Umbilical cord (tissue), 2 donors: Measurements from ENCODE around the gene ATM. TPM values are rescaled to one million over a fixed set of nuclear protein-coding genes. Genes with fewer than 3 reads are reported as not detected.
"Not testable (repeated sequence)": the region's sequence is repeated elsewhere in the genome, so short reads cannot be mapped to it uniquely, and the experiment has no call there.

Source experiments
- DNase-seq: peaks from one replicate; pipeline ENCODE4 v3.0.0-alpha.2; 2015; ENCODE audit warnings: low spot score
- total RNA-seq: library from RNA; depleted of rRNA; stranded (reverse); fragments of >200 nt; gene quantifications from one replicate; pipeline ENCODE4 v1.2.3, GENCODE V29; 2014; ENCODE audit warnings: low replicate concordance; ENCODE audit not compliant: insufficient read depth

Gene ATM
- total RNA-seq, 1 donor from 2014 or later, result 194 TPM

DNA sequence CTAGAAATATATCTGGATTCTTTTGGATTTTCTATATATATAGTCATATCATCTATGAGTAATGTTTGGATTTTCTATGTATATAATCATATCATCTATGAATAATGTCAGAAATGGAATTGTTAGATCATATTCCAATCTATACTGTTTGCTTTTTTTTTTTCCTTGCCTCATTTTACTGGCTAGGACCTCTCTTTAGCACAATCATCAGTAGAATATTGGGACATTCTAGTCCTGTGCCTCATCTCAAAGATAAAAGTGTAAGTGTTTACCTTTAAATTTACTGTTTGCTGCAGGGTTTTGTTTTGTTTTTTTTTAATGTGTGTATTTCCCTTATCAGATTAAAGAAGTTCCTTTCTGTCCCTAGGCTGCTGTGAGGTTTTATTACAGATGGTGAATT, 147.4 kb downstream of the ATM start:
- no peak for DNase-seq

DNA sequence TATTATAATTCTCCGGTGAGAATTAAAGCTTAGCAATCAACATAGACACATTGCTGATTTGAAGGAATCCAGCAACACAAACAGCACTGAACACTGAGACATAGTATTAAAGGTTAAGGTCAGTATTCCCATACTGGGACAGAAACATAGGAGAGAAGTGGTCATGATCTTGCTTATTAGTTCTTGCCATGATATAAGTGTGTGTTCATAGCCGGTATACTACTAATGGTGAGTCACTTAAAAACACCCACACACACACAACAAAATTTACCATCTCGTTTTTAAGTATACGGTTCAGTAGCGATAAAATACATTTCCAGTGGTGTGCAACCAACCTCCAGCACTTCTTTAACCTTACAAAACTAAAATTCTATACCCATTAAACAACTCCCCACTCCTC, 148.1 kb downstream of the ATM start:
- no peak for DNase-seq

DNA sequence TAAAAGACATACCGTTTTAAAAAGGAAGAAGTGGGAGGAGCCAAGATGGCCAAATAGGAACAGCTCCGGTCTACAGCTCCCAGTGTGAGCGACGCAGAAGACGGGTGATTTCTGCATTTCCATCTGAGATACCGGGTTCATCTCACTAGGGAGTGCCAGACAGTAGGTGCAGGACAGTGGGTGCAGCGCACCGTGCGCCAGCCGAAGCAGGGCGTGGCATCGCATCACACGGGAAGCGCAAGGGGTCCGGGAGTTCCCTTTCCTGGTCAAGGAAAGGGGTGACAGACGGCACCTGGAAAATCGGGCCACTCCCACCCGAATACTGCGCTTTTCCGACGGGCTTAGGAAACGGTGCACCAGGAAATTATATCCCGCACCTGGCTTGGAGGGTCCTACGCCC, 150.6 kb downstream of the ATM start:
- not testable (repeated sequence) for DNase-seq

DNA sequence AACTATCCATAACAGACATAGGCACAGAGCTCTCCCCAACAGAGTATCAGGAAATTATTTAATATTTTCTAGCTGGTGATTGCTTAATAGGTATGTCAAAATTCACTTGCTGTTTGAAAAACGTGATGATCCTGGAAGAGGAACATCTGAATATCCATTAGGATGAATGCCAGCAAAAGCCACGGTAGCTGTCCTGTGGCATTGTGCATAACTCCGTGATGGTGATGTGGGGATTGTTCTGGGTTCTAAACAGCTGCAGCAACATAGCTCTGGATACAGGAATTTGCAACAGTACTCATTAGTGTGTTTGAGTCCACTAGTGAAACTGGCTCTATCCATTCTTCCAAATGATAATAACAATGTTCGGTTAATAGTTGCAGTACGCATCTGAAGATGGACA, 165.7 kb downstream of the ATM start:
- DNase-seq, result no peak

DNA sequence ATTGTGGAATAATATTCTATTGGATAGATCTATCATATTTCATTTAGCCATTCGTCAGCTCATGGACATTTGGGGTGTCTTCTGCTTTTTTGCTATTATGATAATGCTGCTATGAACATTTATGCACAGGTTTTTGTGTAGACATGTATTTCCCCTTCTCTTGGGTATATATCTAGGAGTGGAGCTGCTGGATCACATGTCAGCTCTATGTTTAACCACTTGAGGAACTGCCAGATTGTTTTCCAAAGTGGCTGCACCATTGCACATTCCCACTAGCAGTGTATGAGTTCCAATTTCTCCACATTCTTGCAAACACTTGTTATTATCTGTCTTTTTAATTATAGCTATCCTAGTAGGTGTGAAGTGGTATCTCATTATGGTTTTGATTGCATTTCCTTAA, 169.5 kb downstream of the ATM start:
- peak; percentile 15 for DNase-seq

DNA sequence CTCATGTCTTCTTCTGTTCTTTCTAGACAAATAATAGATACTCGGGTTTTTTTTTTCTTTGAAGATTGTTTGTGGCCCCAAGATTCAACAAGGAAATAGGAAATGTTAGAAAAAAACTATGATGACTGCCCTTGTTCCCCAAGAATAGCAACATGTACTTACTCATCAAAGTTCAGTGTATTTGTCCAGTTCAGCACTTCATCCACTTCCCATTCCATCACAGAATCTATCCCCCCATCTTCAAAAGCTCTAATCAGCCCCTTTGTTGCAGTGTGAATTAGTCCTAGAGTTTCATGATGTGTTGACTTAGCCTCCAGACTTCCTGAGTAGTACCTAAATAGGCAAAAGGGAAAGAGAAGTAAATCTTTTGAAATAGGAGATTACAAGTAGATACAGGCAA, 170.2 kb downstream of the ATM start:
- DNase-seq, result peak; percentile 34

DNA sequence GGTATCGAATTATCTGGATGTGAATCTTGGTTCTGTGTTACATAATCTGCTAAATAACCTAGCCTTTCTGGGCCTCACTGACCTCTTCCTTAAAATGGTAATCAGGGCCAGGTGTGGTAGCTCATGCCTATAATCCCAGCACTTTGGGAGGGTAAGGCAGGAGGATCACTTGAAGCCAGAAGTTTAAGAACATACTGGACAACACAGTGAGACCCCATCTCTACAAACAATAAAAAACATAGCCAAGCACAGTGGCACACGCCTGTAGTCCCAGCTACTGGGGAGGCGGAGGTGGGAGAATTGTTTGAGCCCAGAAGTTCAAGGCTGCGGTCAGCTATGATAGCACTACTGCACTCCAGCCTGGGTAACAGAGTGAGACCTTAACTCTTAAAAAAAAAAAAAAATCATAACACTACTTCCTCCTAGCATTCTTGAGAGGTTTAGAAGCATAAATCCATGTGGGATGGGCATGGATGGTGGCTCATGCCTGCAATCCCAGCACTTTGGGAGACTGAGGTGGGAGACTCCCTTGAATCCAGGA, 171.9 kb downstream of the ATM start:
- no peak for DNase-seq

DNA sequence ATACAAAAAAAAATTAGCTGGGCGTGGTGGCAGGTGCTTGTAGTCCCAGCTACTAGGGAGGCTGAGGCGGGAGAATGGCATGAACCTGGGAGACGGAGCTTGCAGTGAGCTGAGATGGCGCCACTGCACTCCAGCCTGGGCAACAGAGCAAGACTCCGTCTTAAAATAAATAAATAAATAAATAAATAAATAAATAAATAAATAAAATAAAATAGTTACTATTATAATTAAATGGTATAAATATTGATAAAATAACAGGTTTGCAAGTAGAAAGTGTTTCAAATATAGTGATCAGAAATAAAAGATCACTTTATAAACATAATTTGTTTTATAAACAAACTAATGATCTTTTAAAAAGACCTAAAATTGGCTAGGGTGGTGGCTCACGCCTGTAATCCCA, 173.8 kb downstream of the ATM start:
- DNase-seq, result not testable (repeated sequence)

DNA sequence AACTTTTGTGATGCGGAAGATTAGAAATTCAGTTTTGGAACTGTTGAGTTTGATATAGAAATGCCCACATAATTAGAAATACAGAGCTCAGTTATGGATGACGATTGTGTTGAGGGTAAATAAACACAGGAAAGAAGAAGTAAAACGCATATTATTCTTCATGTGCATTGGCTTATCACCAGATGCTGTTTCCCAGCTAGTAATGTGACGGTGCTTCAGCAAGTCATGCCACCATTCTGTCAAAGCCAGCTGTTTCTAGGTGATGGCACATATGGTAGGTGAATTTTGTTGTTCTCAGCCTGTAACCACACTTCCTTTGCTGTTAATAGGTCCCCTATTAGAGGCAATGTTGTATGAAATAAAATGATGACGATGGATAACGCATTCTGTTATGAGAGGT, 175.6 kb downstream of the ATM start:
- DNase-seq, result no peak

DNA sequence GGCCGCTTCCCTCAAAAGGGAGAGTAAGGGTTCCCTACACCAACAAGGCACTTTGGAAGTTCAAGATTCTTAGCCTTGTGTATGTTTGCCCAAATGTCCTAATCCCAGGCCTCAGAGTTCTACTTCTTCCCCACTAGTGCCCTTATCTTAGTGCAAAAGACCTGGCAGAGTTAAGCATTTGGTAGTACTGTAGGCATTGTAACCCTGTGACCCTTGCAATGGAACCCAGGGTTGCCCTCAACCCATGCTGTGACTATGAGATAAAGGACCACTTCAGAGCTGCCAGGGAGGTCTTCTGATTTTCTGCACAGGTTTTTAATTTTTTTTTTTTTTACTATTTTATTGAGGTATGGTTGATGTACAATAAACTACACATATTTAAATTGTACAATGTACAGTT, 179.4 kb downstream of the ATM start:
- no peak for DNase-seq

DNA sequence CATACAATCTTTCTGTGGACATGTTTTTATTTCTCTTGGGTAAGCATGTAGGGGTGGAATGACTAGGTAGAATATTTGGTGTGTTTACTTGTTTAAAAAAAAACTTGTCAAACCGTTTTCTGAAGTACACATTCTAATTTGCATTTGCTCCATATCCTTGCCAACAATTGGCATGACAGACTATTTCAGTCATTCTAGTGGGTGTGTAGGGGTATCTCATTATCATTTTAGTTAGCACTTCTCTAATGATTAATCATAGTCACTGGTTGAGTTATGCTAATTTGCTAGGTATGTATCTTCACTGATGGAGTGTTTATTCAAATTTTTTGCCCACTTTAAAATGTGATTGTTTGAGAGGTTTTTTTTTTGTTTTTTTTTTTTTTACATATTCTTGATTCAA, 180.2 kb downstream of the ATM start:
- DNase-seq, result no peak

DNA sequence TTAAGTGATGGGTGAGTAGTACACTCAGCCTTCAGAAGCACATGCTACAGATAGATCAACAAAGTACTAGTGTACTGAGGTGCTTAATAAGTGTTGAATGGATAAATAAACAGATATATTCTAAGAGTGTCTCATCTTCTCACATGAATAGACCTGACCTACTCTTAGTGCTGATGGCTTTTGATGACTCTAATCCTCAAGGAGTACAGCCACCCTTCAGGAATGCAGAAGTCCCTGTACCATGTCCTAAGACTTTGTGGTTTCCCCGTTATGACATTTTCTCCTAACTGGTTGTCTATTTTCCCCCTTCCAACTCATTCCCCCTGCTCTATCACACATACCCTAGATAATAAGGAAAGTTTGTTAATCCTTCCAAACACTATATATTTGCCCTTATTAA, 182.8 kb downstream of the ATM start:
- no peak for DNase-seq

DNA sequence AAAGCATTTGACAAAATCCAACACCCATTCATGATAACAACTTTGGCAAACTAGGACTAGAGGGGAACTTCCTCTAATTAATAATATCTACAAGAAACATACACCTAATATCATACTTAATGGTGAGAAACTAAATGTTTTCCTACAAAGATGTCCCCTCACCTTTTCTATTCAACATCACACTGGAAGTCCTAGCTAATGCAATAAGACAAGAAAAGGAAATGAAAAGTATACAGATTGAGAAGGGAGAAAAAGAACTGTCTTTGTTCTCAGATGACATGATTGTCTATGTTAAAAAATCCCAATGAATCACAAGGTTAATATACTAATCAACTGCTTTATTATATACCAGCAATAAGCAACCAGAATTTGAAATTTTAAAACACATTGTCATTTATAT, 192.1 kb downstream of the ATM start:
- no peak for DNase-seq

DNA sequence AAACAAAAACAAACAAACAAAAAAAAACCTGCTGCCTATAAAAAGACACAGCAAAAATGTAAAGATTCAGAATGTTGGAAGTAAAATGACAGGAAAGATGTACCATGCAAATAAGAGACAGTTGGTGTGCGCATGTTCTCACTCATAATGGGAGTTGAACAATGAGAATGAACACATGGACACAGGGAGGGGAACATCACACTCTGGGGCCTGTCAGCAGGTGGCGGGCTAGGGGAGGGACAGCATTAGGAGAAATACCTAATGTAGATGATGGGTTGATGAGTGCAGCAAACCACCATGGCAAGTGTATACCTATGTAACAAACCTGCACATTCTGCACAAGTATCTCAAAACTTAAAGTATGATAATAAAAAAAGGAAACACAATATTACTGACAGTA, 194.7 kb downstream of the ATM start:
- DNase-seq, result not testable (repeated sequence)

Other genes starting within 250 kb of the ATM start
- gene CUL5, start 214.2 kb upstream of the ATM start, total RNA-seq, result 42.4 TPM
- gene ACAT1, start 101.5 kb upstream of the ATM start, total RNA-seq, result 47.9 TPM
- 30.1 TPM for gene NPAT, start 429 bp upstream of the ATM start, total RNA-seq
- 1.2 TPM for gene C11orf65, start 244.5 kb downstream of the ATM start, total RNA-seq